B cell (primary cell): ENCODE measurements around the gene ADAMTS14. TPM values are rescaled to one million over a fixed set of nuclear protein-coding genes. Genes with fewer than 3 reads are reported as not detected.

Experiments
- ATAC-seq: fragments of 200-7000 bp; cut with Tn5 transposase; one replicate; pipeline ENCODE4 v1.10.0; 2021; ENCODE audit warnings: low read depth, mild to moderate bottlenecking, moderate number of reproducible peaks, moderate library complexity
- CTCF ChIA-PET: fragments of 350-600 bp; sonication (Branson Sonifier 250); formaldehyde crosslinking; loops from one replicate; lab custom pipeline; 2021; ENCODE audit warnings: antibody characterized with exemption, inconsistent platforms; lab: Charles Lee
- POLR2A ChIA-PET: fragments of 350-600 bp; sonication (Branson Sonifier 250); formaldehyde crosslinking; loops from one replicate; lab custom pipeline; 2021; ENCODE audit warnings: antibody characterized with exemption; lab: Charles Lee
- DNase-seq: peaks from one replicate; pipeline ENCODE4 v3.0.0; 2013
- H2AFZ ChIP-seq: 2 replicates; pipeline ENCODE4 v1.6.1; 2012; ENCODE audit warnings: mild to moderate bottlenecking, low read depth, low read length; ENCODE audit not compliant: insufficient read depth, poor library complexity, severe bottlenecking
- H3K27ac ChIP-seq, 2 donors: 1 replicate in 1 of 2; 2 replicates in 1 of 2; pipeline ENCODE4 v1.5.1; 2012 to 2013; ENCODE audit warnings: low read length in 2 of 2, mild to moderate bottlenecking in 2 of 2, moderate library complexity in 1 of 2
- H3K27me3 ChIP-seq, 4 experiments: fragments of 200-600 bp in 1 of 4; sonication (generic) in 1 of 4; replicated peaks in 1 of 4; 1 replicate in 2 of 4; 2 replicates in 2 of 4; pipeline versions ENCODE4 v1.6.1 to v1.7.0; 2013 to 2016; ENCODE audit warnings: low read length in 3 of 4, mild to moderate bottlenecking in 2 of 4, mixed read lengths in 1 of 4, moderate library complexity in 1 of 4; ENCODE audit not compliant: insufficient read depth in 4 of 4, control insufficient read depth in 3 of 4; ENCODE audit errors: control extremely low read depth in 1 of 4
- H3K36me3 ChIP-seq, 2 experiments: replicated peaks in 1 of 2; 1 replicate in 1 of 2; 2 replicates in 1 of 2; pipeline versions ENCODE4 v1.6.1 to v1.7.1; 2013; ENCODE audit warnings: low read length in 1 of 2; ENCODE audit not compliant: insufficient read depth in 2 of 2, control insufficient read depth in 1 of 2; ENCODE audit errors: control extremely low read depth in 1 of 2, extremely low read depth in 1 of 2
- H3K4me1 ChIP-seq, 2 donors: fragments of 200-600 bp in 1 of 2; sonication (generic) in 1 of 2; 1 replicate in 1 of 2; 2 replicates in 1 of 2; pipeline versions ENCODE4 v1.5.1 to v1.6.1; 2013 to 2017; ENCODE audit warnings: low read length in 2 of 2; ENCODE audit not compliant: control insufficient read depth in 2 of 2, insufficient read depth in 2 of 2
- H3K4me2 ChIP-seq: replicated peaks from 2 replicates; pipeline ENCODE3; 2012; ENCODE audit warnings: mild to moderate bottlenecking, low read depth, low read length; ENCODE audit not compliant: poor library complexity, severe bottlenecking
- H3K4me3 ChIP-seq, 5 experiments: fragments of 200-600 bp in 1 of 5; sonication (generic) in 1 of 5; 1 replicate in 3 of 5; 2 replicates in 2 of 5; pipeline versions ENCODE4 v1.5.1 to v1.7.0; 2011 to 2016; ENCODE audit warnings: low read length in 4 of 5, mild to moderate bottlenecking in 4 of 5, low read depth in 2 of 5, control low read depth in 1 of 5, moderate library complexity in 1 of 5; ENCODE audit not compliant: insufficient read depth in 1 of 5; ENCODE audit errors: control extremely low read depth in 1 of 5, extremely low read depth in 1 of 5
- H3K79me2 ChIP-seq: fragments of 200-600 bp; sonication (generic); one replicate; pipeline ENCODE4 v1.6.0; 2016; ENCODE audit warnings: low read length; ENCODE audit not compliant: control insufficient read depth, insufficient read depth
- H3K9ac ChIP-seq: fragments of 200-600 bp; sonication (generic); 2 replicates; pipeline ENCODE4 v1.6.1; 2017; ENCODE audit warnings: mild to moderate bottlenecking, low read length, moderate library complexity
- H3K9me3 ChIP-seq, 3 donors: one replicate each; pipeline versions ENCODE4 v1.6.1 to v1.7.1; 2013; ENCODE audit warnings: low read length in 2 of 3; ENCODE audit not compliant: control insufficient read depth in 2 of 3, insufficient read depth in 1 of 3; ENCODE audit errors: control extremely low read depth in 1 of 3
- H4K20me1 ChIP-seq: 2 replicates; pipeline ENCODE4 v1.6.0; 2012; ENCODE audit warnings: mild to moderate bottlenecking, low read length; ENCODE audit not compliant: insufficient read depth, control insufficient read depth, poor library complexity, severe bottlenecking
- H3K27ac Mint-ChIP-seq: one replicate; pipeline ENCODE4 v1.8.0; 2021; ENCODE audit warnings: mixed read lengths
- H3K27me3 Mint-ChIP-seq: one replicate; pipeline ENCODE4 v1.8.0; 2021; ENCODE audit warnings: mixed read lengths
- H3K4me1 Mint-ChIP-seq: one replicate; pipeline ENCODE4 v1.8.0; 2021; ENCODE audit warnings: mixed read lengths
- H3K4me3 Mint-ChIP-seq: one replicate; pipeline ENCODE4 v1.8.0; 2021; ENCODE audit warnings: mixed read lengths
- H3K9me3 Mint-ChIP-seq: one replicate; pipeline ENCODE4 v1.8.0; 2022; ENCODE audit warnings: mixed read lengths; ENCODE audit not compliant: insufficient read depth
- CTCF ChIP-seq: fragments of 200-600 bp; IDR thresholded peaks from one replicate; pipeline ENCODE4 v1.8.0; 2022; ENCODE audit warnings: antibody characterized with exemption, mild to moderate bottlenecking
- EZH2 ChIP-seq: IDR thresholded peaks from 2 replicates; pipeline ENCODE4 v1.6.1; 2012; ENCODE audit warnings: borderline replicate concordance, low read depth, mild to moderate bottlenecking, moderate library complexity, low read length; ENCODE audit not compliant: insufficient read depth, poor library complexity, severe bottlenecking
- WGBS: methylation state at CpG from one replicate; pipeline ENCODE4 v1.1.5; 2013; ENCODE audit warnings: missing lambda C conversion rate; ENCODE audit not compliant: insufficient coverage; 5-methylcytosine and 5-hydroxymethylcytosine counted together
- intact Hi-C: fragments of 100-400 bp; cut with micrococcal nuclease; formaldehyde crosslinking; loops from one replicate; pipeline ENCODE4 v1.10.0; 2022
- polyA plus RNA-seq: library from polyadenylated mRNA; depleted of rRNA; stranded (reverse); fragments of >200 nt; gene quantifications from 2 replicates; pipeline ENCODE4 v1.2.3, GENCODE V29; 2012
- total RNA-seq, 2 donors: library from RNA; stranded (reverse); fragments of 120-200 nt in 1 of 2; gene quantifications; 1 replicate in 1 of 2; 2 replicates in 1 of 2; pipeline versions ENCODE4 v1.2.3 to v1.2.4, GENCODE V29; 2013 to 2022

Gene ADAMTS14
- total and polyA plus RNA-seq, 2 donors (not counting 1 experiment from before 2014, with no cell fraction given) = not detected

- H3K27ac Mint-ChIP-seq = no peak overlapping the region
- Histone ChIP-seq H2AFZ (no peak overlapping the region), H3K9me3 (peaks cover 0 to 5% (median 0%) of the 10 kb centered on the region in 3 donors), H3K4me2 (no peak overlapping the region), H3K4me1 (peaks cover 12 to 17% of the 10 kb centered on the region in 2 donors), H3K27ac (no peak overlapping the region), H3K79me2 (no peaks in the 10 kb centered on the region), H4K20me1 (no peaks in the 10 kb centered on the region), H3K27me3 (peaks cover 0 to 15% (median 1%) of the 10 kb centered on the region in 4 experiments), H3K4me3 (no peak overlapping the region), H3K9ac (no peak overlapping the region), H3K36me3 (no peaks in the 10 kb centered on the region)
- TF ChIP-seq CTCF (no peak), EZH2 (no peak)
- CTCF ChIA-PET = interaction anchor here (0.5 kb wide), 1 partner anchor 58 kb away, joined by 3 read pairs; no protein-coding TSS in a partner anchor
- H3K9me3 Mint-ChIP-seq = peaks cover 4% of the 10 kb centered on the region
- no peak for DNase-seq
- intact Hi-C loops = no loop called here
- peaks cover 17% of the 10 kb centered on the region for H3K4me1 Mint-ChIP-seq
- 86% methylated on average over 3 of the region's 4 CpGs for WGBS
- peaks cover 31% of the 10 kb centered on the region for H3K27me3 Mint-ChIP-seq
- POLR2A ChIA-PET = no interaction called here
- no peak overlapping the region for H3K4me3 Mint-ChIP-seq
- ATAC-seq = no peak
These were observed 11.6 kb upstream of the ADAMTS14 start for GRCh38 chr10:70660722-70661121.

- DNase-seq = no peak
- Histone ChIP-seq H4K20me1 (no peaks in the 10 kb centered on the region), H3K36me3 (no peaks in the 10 kb centered on the region), H3K27ac (no peak overlapping the region), H3K9ac (no peak overlapping the region), H3K79me2 (no peaks in the 10 kb centered on the region), H2AFZ (no peak overlapping the region), H3K4me1 (peaks cover 12 to 18% of the 10 kb centered on the region in 2 donors), H3K9me3 (peaks cover 0 to 5% (median 0%) of the 10 kb centered on the region in 3 donors), H3K4me3 (no peak overlapping the region), H3K4me2 (no peak overlapping the region), H3K27me3 (peaks cover 0 to 11% (median 1%) of the 10 kb centered on the region in 4 experiments)
- Mint-ChIP-seq H3K27me3 (peaks cover 30% of the 10 kb centered on the region), H3K9me3 (peaks cover 4% of the 10 kb centered on the region), H3K27ac (no peak overlapping the region), H3K4me3 (no peak overlapping the region), H3K4me1 (peaks cover 14% of the 10 kb centered on the region)
- no peak for ATAC-seq
- POLR2A ChIA-PET = no interaction called here
- TF ChIP-seq EZH2 = no peak
- TF ChIP-seq CTCF = no peak
- 85% methylated on average over 8 of the region's 11 CpGs for WGBS
- CTCF ChIA-PET = no interaction called here
- intact Hi-C loops = no loop called here
These were observed 10.5 kb upstream of the ADAMTS14 start for GRCh38 chr10:70661623-70662361.
